DMS153 (cell line): ENCODE results near the gene PRMT2.
A peak's percentile ranks its signal among the peaks of the same experiment; 100 is the strongest.

Source experiments
- DNase-seq: peaks from one replicate; lab custom pipeline; 2025; lab: John Stamatoyannopoulos, UW

The PRMT2 gene

DNA sequence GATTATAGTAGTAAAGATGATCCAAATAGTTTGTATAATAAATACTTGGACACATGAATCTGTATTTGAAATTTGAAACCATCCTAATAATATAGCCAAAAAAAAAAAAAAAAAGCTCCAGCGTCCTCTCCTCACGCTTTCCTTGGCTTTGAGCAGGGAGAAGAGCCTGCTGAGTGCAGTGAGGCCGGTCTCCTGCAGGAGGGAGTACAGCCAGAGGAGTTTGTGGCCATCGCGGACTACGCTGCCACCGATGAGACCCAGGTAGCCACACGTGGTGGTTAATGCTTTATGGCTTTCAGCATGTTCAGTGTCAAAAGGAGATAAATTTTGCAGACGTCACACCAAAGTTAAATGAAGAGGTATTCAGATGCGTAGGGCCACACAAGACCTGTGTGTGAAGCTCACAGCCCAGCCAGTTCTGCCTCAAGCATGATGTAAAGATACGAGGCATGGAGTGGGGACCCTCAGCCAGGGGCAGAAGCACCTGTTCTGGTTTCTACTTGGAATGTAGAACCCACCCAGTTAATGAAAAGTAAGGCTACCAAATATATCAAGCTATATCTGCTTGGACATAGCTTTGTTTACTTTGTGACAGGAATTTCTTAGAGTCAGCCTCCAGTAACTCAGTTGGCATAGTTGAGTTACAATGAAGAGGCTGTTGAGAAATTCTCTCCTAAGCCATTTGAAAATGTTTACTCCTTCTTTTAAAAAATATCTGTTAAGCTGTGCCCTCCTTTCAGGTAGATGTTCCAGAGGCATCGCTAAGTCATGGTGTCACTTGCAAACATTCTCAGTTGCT lies 8.1 kb downstream of the PRMT2 start:
- DNase-seq: no peak

DNA sequence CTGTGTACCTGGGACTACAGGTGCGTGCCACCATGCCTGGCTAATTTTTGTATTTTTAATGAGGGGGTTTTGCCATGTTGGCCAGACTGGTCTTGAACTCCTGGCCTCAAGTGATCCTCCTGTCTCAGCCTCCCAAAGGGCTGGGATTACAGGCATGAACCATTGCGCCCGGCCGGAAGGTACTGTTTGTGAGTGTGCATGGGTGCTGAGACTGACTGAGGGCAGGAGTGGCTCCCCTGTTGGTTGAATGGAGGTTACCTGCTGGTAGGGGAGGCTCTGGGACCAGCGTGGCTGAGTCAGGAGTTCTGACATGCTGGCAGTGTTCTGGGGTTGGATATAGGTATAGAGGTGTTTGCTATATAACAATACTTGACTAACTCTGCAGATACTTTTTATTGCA lies 10.4 kb downstream of the PRMT2 start:
- no peak for DNase-seq

DNA sequence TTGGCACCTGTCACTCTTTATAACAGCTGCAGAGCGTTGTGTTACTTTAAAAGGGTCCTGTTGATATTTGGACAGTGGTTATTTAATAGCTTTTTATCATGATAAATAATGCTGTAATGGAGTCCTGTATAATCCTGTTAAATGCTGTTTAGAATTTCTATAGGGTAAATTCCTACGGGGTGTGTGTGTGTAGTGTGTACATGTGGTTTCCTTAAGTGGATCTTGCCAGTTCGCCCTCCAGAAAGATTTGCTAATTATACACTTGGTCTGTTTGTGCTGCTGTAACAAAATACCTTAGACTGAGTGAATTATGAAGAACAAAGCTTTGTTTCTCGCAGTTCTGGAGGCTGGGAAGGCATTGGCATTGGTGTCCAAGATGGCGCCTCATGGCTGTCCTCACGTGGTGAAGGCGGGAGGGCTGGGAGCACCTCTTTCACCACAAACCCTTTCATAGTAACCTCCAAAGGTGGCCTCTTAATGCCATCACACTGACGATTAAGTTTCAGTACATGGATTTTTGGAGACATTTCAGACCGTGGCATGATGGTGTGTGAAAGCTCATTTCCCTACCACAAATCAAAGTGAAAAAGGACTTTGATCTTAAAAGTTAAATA lies 11.2 kb downstream of the PRMT2 start:
- no peak for DNase-seq

DNA sequence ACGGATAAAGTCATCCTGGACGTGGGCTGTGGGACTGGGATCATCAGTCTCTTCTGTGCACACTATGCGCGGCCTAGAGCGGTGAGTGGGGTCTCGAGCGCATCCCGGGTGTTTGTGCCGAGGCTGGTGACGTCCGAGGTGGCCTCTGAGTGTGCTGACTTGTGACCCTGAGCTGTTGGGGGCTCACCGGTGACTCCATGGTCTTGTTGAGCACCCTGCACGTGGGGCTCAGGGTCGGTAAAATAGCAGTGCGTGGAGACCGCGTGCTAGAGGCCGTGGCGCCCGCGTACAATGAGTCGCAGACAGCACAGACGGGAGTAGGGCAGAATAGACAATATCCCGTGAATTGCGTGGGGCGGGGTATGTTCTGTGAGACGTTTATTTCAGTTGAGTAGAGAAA lies 13.1 kb downstream of the PRMT2 start:
- no peak for DNase-seq

DNA sequence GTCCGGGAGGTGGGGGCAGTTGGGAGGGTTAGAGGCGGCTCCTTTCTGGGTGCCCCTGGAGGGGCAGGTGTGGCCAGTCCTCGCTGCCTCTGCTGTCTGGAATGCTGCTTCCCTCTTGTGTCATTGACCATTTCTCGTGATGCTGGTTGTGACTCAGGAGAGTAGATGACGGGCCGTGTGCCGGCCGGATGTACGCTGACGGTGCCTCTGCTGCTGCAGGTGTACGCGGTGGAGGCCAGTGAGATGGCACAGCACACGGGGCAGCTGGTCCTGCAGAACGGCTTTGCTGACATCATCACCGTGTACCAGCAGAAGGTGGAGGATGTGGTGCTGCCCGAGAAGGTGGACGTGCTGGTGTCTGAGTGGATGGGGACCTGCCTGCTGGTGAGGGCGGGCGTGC lies 13.9 kb downstream of the PRMT2 start:
- DNase-seq: no peak

DNA sequence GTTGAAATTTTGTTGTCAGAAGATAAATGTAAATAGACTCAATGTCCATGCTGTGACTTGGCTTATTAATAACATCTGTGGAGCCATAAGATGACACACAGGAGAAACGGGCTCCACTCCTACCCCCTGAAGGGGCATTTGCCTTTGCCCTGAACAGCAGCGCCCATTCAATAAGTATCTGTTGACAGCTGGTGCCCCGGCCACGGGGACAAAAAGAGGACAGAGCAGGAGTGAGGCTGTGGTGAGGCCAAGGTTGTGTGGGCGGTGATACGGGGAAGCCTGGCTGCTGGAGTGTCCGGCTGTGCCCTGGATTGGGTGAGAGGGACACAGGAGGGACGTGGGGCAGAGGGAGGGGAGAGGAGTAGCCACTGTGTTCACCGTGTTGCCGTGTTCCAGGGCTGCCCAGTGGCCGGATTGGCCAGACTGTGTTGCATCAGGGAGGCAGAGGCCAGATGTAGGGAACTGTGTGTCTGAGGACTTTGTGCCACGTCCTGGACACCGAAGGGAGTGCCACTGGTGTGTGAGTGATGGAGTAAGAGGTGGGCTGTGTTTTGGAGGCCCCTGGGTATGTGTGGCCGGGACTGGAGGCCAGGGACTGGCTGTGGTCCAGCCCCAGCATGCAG lies 15.1 kb downstream of the PRMT2 start:
- no peak for DNase-seq

DNA sequence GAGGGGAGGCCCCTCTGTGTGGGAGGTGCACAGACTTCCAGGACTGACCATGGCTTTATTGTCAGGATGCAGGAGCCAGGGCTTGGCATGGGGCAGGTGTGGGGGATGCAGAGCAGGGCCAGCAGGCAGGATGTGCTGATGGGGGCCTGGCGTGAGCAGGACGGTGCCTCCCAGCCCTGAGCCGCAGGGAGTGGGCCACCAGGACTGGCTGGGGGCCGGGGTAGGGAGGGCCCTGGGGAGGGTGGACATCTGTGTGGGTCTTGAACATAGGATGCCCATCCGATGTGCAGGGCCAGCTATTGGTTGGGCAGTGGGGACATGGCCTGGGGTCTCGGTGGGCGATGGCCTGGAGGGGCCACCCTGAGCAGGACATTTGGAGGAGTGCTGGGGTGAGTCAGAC lies 15.6 kb downstream of the PRMT2 start:
- no peak for DNase-seq

DNA sequence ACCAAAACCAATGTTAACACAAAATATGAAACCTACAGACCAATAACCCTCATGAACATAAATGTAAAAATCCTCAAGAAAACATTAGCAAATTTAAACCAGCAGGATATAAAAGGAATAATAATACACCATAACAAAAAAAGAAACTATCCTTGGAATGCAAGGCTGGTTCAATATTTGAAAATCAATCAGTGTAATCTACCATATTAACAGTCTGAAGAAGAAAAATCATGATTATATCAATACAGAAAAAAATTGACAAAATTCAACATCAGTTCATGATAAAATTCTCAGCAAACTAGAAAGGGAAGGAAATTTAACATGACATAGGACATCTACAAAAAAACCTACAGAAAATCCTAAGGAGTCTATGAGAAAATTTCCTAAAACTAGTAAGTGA lies 19.8 kb downstream of the PRMT2 start:
- DNase-seq: no peak

DNA sequence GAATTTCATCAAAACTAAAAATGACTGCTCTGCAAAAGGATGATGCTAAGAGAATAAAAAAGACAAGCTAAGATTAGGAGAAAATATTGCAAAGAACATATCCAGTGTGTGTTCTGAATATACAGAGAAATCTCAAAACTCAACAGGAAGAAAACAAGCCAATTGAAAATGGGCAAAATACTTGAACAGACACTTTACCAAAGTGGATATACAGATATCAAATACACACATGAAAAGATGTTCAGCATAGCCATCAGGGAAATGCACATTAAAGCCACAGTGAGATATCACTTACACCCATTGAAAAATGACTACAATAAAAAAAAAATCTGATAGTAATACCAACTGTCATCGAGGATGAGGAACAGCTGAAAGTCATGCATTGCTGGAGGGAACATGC lies 21.3 kb downstream of the PRMT2 start:
- no peak for DNase-seq

DNA sequence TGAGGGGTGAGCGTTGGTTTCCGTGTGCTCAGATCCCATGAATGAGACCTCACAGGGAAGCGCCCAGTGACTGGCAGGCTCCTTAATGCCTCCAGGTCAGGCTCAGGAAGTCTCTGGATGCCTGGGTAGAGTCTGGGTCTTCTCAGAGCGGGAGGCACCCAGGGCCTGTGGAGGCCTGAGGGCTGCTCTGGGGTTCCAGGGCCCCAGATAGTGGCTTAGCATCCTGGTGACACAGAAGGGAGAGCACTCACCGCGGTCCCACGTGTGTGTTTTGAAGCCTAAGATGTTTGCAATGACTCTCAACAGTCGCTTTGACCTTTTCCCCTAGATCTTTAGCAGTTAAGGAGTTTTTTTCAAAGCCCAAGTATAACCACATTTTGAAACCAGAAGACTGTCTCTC lies 25.0 kb downstream of the PRMT2 start:
- DNase-seq: no peak

DNA sequence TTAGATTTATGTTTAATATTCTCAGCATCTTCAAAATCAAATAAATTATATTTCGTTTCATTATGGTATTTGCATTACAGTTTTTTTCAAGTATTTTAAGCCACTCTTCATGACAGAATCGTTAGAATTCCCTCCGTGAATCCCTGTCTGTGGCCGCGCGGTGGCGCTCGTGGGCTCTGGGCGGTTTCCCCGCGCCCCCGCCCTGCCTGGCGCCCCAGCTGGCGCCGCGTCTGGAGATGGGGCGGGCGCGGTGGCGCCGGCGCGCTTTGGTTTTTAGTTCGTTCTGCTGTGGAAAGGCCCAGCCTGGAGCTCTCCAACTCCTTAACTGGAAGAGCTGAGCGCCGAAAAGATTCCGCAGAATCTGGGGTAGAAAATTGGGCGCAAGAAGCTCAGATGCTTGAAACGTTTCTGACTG lies 25.7 kb downstream of the PRMT2 start:
- no peak for DNase-seq

DNA sequence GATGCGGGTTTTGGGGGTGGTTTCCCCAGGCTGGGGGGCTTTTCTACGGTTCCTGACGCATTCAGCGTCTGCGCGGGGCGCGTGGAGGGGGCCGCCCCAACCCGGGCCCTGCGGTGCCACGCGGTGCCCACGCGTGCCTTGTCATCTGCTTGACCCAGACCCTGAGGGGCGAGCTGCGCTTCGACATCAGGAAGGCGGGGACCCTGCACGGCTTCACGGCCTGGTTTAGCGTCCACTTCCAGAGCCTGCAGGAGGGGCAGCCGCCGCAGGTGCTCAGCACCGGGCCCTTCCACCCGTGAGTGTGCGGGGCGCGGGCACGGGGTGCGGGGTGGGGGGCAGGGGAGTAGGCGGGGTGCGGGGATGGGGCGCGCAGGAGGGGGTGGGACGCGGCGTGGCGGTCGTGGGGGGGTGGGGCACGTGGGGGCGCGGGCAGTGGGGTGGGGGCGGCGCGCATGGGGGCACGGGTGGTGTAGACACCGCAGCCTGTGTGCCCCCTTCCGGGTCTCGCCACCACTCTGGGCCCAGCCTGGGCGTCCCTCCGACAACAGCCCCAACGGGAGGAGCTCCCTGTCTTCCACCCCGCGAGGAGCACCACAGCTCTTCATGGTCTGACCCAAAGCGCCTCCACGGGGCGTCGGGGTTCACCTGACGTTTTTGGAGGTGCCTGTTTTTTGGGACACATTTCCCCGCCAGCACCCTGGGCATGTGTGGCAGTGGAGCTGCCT lies 26.3 kb downstream of the PRMT2 start:
- DNase-seq: no peak

DNA sequence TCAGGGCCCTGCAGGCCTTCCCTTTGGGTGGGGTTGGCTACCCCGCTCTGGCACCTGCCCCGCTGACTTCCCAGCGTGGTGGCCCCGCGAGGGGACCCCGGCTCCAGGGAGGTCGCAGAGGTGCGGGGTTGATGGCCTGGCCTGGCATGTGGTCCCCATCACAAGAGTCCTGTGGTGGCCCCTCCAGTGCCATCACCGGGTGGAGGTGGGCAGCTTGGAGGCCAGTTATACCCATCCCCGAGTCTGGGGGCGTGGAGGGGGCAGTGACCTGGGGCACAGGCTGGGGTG lies 26.8 kb downstream of the PRMT2 start:
- no peak for DNase-seq

DNA sequence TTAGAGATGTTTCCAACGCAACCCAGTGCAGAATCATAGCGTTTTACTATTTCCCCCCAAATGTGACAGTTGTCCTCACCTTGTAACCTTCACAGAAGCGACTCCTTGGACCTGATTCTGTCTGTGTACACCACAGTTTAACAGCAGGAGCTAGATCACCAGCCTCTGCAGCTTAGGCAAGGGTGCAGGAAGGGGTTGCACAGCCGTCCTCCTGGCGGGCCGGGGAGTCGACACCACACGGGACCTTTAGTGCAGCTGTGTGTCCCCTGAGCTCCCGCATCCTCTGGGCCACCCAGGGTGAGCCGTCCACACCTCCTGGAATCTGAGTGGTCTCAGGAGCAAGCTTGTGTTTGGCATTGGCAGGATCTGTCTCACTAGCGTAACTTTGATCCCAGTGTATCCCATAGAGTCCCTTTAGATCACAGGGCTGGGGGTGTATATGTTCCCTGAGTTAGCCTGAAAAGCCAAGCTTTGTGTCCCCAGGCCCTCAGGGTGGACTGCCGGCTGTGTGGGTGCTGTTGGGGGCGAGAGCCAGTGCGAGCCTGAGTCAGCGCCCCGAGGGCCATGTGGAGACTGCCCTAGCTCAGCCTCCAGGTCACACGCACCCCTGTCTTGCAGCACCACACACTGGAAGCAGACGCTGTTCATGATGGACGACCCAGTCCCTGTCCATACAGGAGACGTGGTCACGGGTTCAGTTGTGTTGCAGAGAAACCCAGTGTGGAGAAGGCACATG lies 27.5 kb downstream of the PRMT2 start:
- no peak for DNase-seq

DNA sequence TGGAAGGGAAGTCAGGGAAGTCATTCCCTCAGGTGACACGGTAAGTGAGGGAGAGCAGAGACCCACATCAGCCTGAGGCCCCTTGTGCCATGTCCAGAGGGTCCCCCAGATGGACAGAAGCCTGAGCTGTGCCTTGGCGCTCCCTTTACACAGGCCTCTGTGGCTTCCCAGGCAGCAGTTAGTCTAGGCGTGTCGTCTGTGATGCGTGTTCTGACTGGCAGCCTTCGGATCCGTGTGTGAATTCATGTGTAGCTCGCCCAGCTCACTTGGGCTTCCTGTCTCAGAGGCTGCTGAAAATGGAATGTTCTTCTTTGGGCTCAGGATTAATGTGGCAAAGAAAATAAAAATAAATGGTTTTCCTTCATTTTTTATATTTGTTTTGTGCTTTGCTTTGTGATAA lies 28.3 kb downstream of the PRMT2 start:
- DNase-seq: no peak

DNA sequence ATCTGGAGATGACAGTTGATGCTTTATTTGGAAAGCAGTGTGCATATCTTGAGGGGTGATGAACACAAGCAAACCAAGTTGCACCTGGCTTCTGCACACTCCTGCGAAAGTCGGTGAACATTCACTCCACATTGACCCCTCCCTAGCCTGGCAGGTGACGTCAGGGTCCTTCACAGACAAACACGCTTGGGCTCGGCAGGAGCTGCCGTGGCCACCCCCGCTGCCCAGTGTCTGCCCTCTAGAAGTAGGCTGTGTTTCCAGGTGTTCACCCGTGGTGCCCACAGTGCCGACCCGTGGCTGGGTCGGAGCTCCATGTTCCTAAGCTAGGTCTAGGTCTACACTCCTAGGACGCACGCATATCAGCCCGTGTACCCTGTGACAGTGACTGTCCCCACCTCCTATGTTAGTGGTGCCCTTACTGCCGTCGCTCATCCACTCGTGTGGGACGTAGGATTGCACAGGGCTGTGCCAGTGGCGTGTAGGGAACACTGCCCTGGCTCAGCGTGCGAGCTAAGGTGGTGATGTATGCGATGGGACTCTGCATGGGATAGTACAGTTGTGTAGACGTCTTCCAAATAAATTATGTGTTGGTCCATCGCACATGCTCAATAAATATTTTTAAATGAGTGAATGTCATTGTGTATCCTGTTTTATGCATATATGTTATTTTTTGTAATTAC lies 29.0 kb downstream of the PRMT2 start:
- DNase-seq: no peak

DNA sequence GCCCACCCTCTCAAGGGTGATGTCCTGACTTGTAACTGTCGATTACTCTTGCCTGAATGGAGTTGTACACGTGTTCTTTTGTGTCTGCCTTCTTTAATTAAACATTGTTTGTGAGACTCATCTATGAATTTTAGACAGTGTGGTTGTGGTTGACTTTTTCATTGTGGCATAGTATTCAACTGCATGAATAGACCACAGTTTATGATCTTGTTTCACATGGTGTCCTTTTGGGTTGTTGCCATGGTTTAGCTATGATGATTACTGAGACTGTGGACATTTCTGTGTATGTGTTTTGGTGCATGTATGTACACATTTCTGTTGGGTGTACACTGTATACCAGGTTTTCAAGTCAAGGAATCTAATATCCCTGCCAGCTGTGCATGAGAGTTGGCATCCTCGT lies 30.1 kb downstream of the PRMT2 start:
- no peak for DNase-seq

DNA sequence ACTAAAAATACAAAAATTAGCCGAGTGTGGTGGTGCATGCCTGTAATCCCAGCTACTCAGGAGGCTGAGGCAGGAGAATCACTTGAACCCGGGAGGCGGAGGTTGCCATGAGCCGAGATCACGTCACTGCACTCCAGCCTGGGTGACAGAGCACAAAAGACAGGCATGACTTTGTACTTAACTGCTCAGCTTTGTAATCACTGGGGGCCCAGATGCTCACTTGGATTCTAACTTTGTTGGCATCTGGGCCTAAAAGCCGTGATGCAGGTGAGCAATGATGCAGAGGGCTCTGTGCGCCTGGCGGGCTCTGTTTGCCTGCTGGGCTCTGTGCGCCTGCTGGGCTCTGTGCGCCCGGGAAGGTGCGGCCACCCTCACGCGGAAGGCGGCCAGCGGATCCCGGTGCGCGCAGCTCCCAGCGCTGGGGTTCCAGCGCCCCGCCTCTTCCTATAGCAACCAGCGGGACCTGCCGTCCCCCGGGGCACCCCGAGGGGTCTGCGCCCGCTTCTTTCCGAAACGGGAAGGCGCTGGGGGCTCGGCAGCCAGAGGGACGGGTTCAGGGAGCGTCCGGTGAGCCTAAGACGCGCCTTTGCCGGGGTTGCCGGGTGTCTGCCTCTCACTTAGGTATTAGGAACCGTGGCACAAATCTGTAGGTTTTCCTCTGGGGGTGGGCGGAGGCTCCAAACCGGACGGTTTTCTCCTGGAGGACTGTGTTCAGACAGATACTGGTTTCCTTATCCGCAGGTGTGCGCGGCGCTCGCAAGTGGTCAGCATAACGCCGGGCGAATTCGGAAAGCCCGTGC lies 31.7 kb downstream of the PRMT2 start:
- peak; percentile 0 for DNase-seq

DNA sequence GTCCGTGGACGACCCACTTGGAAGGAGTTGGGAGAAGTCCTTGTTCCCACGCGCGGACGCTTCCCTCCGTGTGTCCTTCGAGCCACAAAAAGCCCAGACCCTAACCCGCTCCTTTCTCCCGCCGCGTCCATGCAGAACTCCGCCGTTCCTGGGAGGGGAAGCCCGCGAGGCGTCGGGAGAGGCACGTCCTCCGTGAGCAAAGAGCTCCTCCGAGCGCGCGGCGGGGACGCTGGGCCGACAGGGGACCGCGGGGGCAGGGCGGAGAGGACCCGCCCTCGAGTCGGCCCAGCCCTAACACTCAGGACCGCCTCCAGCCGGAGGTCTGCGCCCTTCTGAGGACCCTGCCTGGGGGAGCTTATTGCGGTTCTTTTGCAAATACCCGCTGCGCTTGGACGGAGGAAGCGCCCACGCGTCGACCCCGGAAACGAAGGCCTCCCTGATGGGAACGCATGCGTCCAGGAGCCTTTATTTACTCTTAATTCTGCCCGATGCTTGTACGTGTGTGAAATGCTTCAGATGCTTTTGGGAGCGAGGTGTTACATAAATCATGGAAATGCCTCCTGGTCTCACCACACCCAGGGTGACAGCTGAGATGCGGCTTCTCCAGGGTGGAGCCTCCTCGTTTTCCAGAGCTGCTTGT lies 32.4 kb downstream of the PRMT2 start:
- peak; percentile 0 for DNase-seq

DNA sequence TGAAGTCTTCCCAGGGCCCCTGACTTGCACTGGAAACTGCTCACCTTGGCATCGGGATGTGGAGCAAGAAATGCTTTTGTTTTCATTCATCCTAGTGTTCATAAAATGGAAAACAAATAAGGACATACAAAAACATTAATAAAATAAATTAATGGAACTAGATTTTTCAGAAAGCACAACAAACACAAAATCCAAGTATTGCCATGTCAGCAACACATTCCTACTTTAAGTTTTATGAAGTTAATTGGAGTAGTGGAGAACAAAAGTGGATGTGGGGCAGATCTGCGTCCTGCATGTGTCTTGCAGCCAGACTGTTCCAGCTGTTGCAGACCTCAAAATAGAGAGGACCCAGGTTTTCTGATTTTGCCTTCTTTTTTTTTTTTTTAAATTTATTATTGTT lies 32.9 kb downstream of the PRMT2 start:
- DNase-seq: no peak
